Measurements from ENCODE around the gene IQCE. TPM values are rescaled to one million over a fixed set of nuclear protein-coding genes. Genes with fewer than 3 reads are reported as not detected.

IQCE gene
- polyA plus RNA-seq, 1 donor from 2014 or later = 21.2 TPM

DNA sequence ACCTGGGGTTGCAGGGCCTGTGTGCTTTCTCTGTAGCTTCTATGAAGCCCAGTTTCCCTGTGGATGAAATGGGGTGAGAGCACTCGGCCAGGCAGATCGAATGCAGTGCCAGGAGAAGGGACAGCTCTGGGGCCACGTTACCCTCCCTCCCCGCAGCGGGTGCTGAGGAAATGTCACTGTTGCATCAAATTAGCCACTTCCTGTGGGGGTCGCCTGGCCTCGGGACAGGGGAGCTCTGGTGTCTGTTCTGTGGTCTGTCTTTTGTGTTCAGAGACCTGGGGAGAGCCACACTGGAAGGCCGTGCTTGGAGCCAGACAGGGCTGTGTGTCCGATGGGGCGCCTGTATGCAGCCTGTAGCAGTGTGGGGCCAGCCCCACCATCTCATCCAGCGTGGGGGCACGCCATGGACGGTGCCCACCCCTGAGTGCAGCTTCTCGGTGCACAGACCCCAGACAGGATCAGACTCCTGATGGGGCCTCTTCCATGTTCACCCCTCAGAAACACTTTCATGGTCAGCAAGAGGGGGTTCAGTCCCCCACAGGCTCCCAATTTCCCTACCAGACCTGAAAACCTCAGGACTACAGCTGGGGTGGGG, 86.6 kb downstream of the IQCE start:
- Histone ChIP-seq H4K20me1 (ENCODE audit: insufficient read depth) (peaks cover 16% of the 10 kb centered on the region), H3K9me3 (ENCODE audit: low read length) (no peaks in the 10 kb centered on the region), H3K79me2 (replicated peaks; ENCODE audit: insufficient read depth, low read length) (peaks cover 34% of the 10 kb centered on the region), H3K4me2 (ENCODE audit: low read length) (no peak overlapping the region), H3K9me2 (ENCODE audit: insufficient read depth, low read length) (no peaks in the 10 kb centered on the region), H3K27me3 (ENCODE audit: insufficient read depth, low read depth, low read length) (no peaks in the 10 kb centered on the region), H3K9ac (ENCODE audit: low read length) (no peak overlapping the region), H2AFZ (ENCODE audit: low read depth, low read length) (no peak overlapping the region), H3F3A (ENCODE audit: insufficient read depth, low read length, poor library complexity, severe bottlenecking) (no peaks in the 10 kb centered on the region), H3K4me3 (ENCODE audit: low read length) (no peak overlapping the region), H3K27ac (ENCODE audit: low read length) (no peak overlapping the region), H3K36me3 (ENCODE audit: insufficient read depth, low read length) (no peaks in the 10 kb centered on the region)
- TF ChIP-seq EP300 (conservative IDR thresholded peaks at IDR 0.05; ENCODE audit: poor library complexity, severe bottlenecking) = no peak
- TF ChIP-seq, protein P1, sequence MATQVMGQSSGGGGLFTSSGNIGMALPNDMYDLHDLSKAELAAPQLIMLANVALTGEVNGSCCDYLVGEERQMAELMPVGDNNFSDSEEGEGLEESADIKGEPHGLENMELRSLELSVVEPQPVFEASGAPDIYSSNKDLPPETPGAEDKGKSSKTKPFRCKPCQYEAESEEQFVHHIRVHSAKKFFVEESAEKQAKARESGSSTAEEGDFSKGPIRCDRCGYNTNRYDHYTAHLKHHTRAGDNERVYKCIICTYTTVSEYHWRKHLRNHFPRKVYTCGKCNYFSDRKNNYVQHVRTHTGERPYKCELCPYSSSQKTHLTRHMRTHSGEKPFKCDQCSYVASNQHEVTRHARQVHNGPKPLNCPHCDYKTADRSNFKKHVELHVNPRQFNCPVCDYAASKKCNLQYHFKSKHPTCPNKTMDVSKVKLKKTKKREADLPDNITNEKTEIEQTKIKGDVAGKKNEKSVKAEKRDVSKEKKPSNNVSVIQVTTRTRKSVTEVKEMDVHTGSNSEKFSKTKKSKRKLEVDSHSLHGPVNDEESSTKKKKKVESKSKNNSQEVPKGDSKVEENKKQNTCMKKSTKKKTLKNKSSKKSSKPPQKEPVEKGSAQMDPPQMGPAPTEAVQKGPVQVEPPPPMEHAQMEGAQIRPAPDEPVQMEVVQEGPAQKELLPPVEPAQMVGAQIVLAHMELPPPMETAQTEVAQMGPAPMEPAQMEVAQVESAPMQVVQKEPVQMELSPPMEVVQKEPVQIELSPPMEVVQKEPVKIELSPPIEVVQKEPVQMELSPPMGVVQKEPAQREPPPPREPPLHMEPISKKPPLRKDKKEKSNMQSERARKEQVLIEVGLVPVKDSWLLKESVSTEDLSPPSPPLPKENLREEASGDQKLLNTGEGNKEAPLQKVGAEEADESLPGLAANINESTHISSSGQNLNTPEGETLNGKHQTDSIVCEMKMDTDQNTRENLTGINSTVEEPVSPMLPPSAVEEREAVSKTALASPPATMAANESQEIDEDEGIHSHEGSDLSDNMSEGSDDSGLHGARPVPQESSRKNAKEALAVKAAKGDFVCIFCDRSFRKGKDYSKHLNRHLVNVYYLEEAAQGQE (IDR thresholded peaks at IDR 0.05; ENCODE audit: borderline replicate concordance) = no peak
- no peak for TF ChIP-seq MXI1 (conservative IDR thresholded peaks at IDR 0.05; ENCODE audit: poor library complexity, severe bottlenecking)
- TF ChIP-seq TAF1 (IDR thresholded peaks at IDR 0.05; ENCODE audit: low read depth) = no peak
- no peak for TF ChIP-seq SMC3 (conservative IDR thresholded peaks at IDR 0.05; ENCODE audit: poor library complexity)
- no peak for TF ChIP-seq POLR2AphosphoS5 (IDR thresholded peaks at IDR 0.05)
- no peak for TF ChIP-seq EZH2 (IDR thresholded peaks at IDR 0.05; ENCODE audit: borderline replicate concordance, insufficient read depth, low read length, poor library complexity, severe bottlenecking)
- TF ChIP-seq, protein P2, sequence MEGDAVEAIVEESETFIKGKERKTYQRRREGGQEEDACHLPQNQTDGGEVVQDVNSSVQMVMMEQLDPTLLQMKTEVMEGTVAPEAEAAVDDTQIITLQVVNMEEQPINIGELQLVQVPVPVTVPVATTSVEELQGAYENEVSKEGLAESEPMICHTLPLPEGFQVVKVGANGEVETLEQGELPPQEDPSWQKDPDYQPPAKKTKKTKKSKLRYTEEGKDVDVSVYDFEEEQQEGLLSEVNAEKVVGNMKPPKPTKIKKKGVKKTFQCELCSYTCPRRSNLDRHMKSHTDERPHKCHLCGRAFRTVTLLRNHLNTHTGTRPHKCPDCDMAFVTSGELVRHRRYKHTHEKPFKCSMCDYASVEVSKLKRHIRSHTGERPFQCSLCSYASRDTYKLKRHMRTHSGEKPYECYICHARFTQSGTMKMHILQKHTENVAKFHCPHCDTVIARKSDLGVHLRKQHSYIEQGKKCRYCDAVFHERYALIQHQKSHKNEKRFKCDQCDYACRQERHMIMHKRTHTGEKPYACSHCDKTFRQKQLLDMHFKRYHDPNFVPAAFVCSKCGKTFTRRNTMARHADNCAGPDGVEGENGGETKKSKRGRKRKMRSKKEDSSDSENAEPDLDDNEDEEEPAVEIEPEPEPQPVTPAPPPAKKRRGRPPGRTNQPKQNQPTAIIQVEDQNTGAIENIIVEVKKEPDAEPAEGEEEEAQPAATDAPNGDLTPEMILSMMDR (IDR thresholded peaks at IDR 0.05; ENCODE audit: poor library complexity, severe bottlenecking) = no peak
- no peak for TF ChIP-seq RAD21 (conservative IDR thresholded peaks at IDR 0.05)

DNA sequence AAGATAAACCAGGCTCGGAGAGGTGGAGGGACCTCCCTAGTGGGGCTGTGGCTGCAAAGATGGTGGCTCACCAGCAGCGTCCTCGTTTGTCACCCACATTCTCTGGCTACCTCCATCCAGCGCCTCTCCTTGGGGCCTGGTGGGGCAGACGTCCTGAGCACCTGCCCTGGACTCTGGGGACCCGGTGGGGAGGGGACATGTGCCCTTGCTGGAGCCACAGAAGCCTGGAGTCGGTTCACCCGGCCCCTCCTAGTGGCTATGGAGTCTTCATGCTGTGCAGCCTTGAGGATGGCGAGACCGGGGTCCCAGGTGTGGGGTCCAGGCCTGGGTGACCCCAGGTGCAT, 87.5 kb downstream of the IQCE start:
- Histone ChIP-seq H3K27me3 (ENCODE audit: insufficient read depth, low read depth, low read length) (no peaks in the 10 kb centered on the region), H2AFZ (ENCODE audit: low read depth, low read length) (no peak overlapping the region), H3K9me3 (ENCODE audit: low read length) (no peaks in the 10 kb centered on the region), H3K4me3 (ENCODE audit: low read length) (no peak overlapping the region), H3K4me2 (ENCODE audit: low read length) (no peak overlapping the region), H3K27ac (ENCODE audit: low read length) (no peak overlapping the region), H3K9me2 (ENCODE audit: insufficient read depth, low read length) (no peaks in the 10 kb centered on the region), H3F3A (ENCODE audit: insufficient read depth, low read length, poor library complexity, severe bottlenecking) (no peaks in the 10 kb centered on the region), H3K79me2 (replicated peaks; ENCODE audit: insufficient read depth, low read length) (peaks cover 33% of the 10 kb centered on the region), H3K9ac (ENCODE audit: low read length) (no peak overlapping the region), H4K20me1 (ENCODE audit: insufficient read depth) (peaks cover 7% of the 10 kb centered on the region), H3K36me3 (ENCODE audit: insufficient read depth, low read length) (no peaks in the 10 kb centered on the region)
- TF ChIP-seq POLR2AphosphoS5 (IDR thresholded peaks at IDR 0.05) (no peak), EP300 (conservative IDR thresholded peaks at IDR 0.05; ENCODE audit: poor library complexity, severe bottlenecking) (no peak), MXI1 (conservative IDR thresholded peaks at IDR 0.05; ENCODE audit: poor library complexity, severe bottlenecking) (no peak), EZH2 (IDR thresholded peaks at IDR 0.05; ENCODE audit: borderline replicate concordance, insufficient read depth, low read length, poor library complexity, severe bottlenecking) (no peak), TAF1 (IDR thresholded peaks at IDR 0.05; ENCODE audit: low read depth) (no peak), RAD21 (conservative IDR thresholded peaks at IDR 0.05) (no peak), SMC3 (conservative IDR thresholded peaks at IDR 0.05; ENCODE audit: poor library complexity) (no peak)
- TF ChIP-seq, protein P2 (IDR thresholded peaks at IDR 0.05; ENCODE audit: poor library complexity, severe bottlenecking) = no peak
- TF ChIP-seq, protein P1 (IDR thresholded peaks at IDR 0.05; ENCODE audit: borderline replicate concordance) = no peak

All from neural cell (in vitro differentiated cells).